ENCODE measurements around the gene PTPRU. TPM values are rescaled to one million over a fixed set of nuclear protein-coding genes. Genes with fewer than 3 reads are reported as not detected.
A peak's percentile ranks its signal among the peaks of the same experiment; 100 is the strongest.
"Not testable (repeated sequence)": the region's sequence is repeated elsewhere in the genome, so short reads cannot be mapped to it uniquely, and the experiment has no call there.

The PTPRU gene
- total RNA-seq, 1 experiment from 2014 or later, result 41.4 TPM

GRCh38 chr1:29232387-29232786, 3.9 kb upstream of the PTPRU start:
- Mint-ChIP-seq H3K4me1 (ENCODE audit: low read depth, unreplicated experiment) (no peaks in the 10 kb centered on the region), H3K9me3 (ENCODE audit: unreplicated experiment) (no peaks in the 10 kb centered on the region), H3K4me3 (ENCODE audit: unreplicated experiment) (no peak overlapping the region), H3K27ac (ENCODE audit: unreplicated experiment) (no peak overlapping the region), H3K36me3 (ENCODE audit: insufficient read depth, unreplicated experiment) (peaks cover 17% of the 10 kb centered on the region), H3K27me3 (ENCODE audit: insufficient read depth, unreplicated experiment) (peaks cover 11% of the 10 kb centered on the region)
- Histone ChIP-seq H3K4me3 (ENCODE audit: low read depth, low read length) (no peak overlapping the region), H3K9me3 (no peaks in the 10 kb centered on the region), H3K36me3 (ENCODE audit: control insufficient read depth, insufficient read depth, low read length) (no peaks in the 10 kb centered on the region), H3K27me3 (replicated peaks; ENCODE audit: control insufficient read depth, insufficient read depth, low read length) (no peaks in the 10 kb centered on the region), H3K4me1 (peaks cover 6% of the 10 kb centered on the region; the same call in 1 of the 2 replicates)
- no peak for TF ChIP-seq CTCF (IDR thresholded peaks at IDR 0.05; ENCODE audit: insufficient read depth in 1 of 2, low read depth in 1 of 2, low read length in 1 of 2, severe bottlenecking in 1 of 2, unreplicated experiment in 1 of 2)
- ChIA-PET POLR2A (no interaction called here), CTCF (no interaction called here)
- DNase-seq, result no peak
- intact Hi-C loops (cut with micrococcal nuclease; ENCODE audit: unreplicated experiment), result no loop called here
- BruUV-seq (replicated peaks), result no TSS peak

GRCh38 chr1:29233693-29234092, 2.6 kb upstream of the PTPRU start:
- no peak overlapping the region for H3K4me3 ChIP-seq (ENCODE audit: low read depth, low read length)
- H3K9me3 ChIP-seq, result no peaks in the 10 kb centered on the region
- no TSS peak for BruUV-seq (replicated peaks)
- peaks cover 9% of the 10 kb centered on the region for H3K4me1 ChIP-seq
- Mint-ChIP-seq H3K36me3 (ENCODE audit: insufficient read depth, unreplicated experiment) (peaks cover 21% of the 10 kb centered on the region), H3K4me1 (ENCODE audit: low read depth, unreplicated experiment) (no peaks in the 10 kb centered on the region), H3K27me3 (ENCODE audit: insufficient read depth, unreplicated experiment) (peaks cover 11% of the 10 kb centered on the region), H3K27ac (ENCODE audit: unreplicated experiment) (peak overlapping the region; percentile 8), H3K4me3 (ENCODE audit: unreplicated experiment) (no peak overlapping the region), H3K9me3 (ENCODE audit: unreplicated experiment) (no peaks in the 10 kb centered on the region)
- DNase-seq, result no peak
- CTCF ChIA-PET, result no interaction called here
- H3K36me3 ChIP-seq (ENCODE audit: control insufficient read depth, insufficient read depth, low read length), result no peaks in the 10 kb centered on the region
- H3K27me3 ChIP-seq (replicated peaks; ENCODE audit: control insufficient read depth, insufficient read depth, low read length), result no peaks in the 10 kb centered on the region
- intact Hi-C loops (cut with micrococcal nuclease; ENCODE audit: unreplicated experiment), result no loop called here
- no peak for TF ChIP-seq CTCF (IDR thresholded peaks at IDR 0.05; ENCODE audit: insufficient read depth in 1 of 2, low read depth in 1 of 2, low read length in 1 of 2, severe bottlenecking in 1 of 2, unreplicated experiment in 1 of 2)
- POLR2A ChIA-PET, result no interaction called here

DNA sequence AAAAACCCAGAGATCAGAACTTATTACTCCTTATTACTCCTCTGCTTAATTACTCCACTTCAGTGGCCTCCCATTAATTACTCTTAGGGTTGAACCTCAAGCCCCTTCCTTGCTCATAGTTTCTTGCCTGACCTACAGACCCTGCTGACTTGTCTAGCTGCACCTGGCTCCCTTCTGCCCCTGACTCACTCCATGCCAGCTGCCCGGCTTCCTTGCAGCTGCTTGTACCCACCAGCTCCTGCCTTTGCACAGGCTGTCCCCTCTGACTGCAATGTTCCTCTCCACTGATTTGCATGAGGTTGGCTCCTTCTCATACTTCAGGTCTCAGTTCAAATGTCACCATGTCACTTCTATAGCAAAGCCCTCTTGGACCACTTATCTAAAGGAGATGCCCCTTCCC, 1.9 kb upstream of the PTPRU start:
- POLR2A ChIA-PET, result no interaction called here
- Histone ChIP-seq H3K27me3 (replicated peaks; ENCODE audit: control insufficient read depth, insufficient read depth, low read length) (no peaks in the 10 kb centered on the region), H3K9me3 (no peaks in the 10 kb centered on the region), H3K4me1 (peaks cover 16% of the 10 kb centered on the region), H3K4me3 (ENCODE audit: low read depth, low read length) (no peak overlapping the region), H3K36me3 (ENCODE audit: control insufficient read depth, insufficient read depth, low read length) (no peaks in the 10 kb centered on the region)
- no TSS peak for BruUV-seq (replicated peaks)
- intact Hi-C loops (cut with micrococcal nuclease; ENCODE audit: unreplicated experiment), result no loop called here
- Mint-ChIP-seq H3K4me1 (ENCODE audit: low read depth, unreplicated experiment) (peaks cover under 1% of the 10 kb centered on the region), H3K9me3 (ENCODE audit: unreplicated experiment) (no peaks in the 10 kb centered on the region), H3K36me3 (ENCODE audit: insufficient read depth, unreplicated experiment) (peaks cover 26% of the 10 kb centered on the region), H3K27ac (ENCODE audit: unreplicated experiment) (no peak overlapping the region), H3K4me3 (ENCODE audit: unreplicated experiment) (no peak overlapping the region), H3K27me3 (ENCODE audit: insufficient read depth, unreplicated experiment) (peaks cover 11% of the 10 kb centered on the region)
- no peak for TF ChIP-seq CTCF (IDR thresholded peaks at IDR 0.05; ENCODE audit: insufficient read depth in 1 of 2, low read depth in 1 of 2, low read length in 1 of 2, severe bottlenecking in 1 of 2, unreplicated experiment in 1 of 2)
- CTCF ChIA-PET, result no interaction called here
- no peak for DNase-seq

DNA sequence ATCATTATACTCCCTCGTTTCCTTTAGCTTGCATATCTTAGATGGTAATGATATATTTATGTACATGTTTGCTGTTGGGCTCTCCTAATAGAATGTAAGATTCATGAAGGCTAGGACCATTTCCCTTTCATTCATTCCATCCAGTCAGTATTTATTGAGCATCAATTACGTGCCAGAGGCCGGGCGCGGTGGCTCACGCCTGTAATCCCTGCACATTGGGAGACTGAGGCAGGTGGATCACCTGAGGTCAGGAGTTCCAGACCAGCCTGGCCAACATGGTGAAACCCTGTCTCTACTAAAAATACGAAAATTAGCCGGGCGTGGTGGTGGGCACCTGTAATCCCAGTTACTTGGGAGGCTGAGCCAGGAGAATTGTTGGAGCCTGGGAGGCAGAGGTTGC, 1.4 kb upstream of the PTPRU start:
- BruUV-seq (replicated peaks), result not testable (repeated sequence)
- H3K27me3 Mint-ChIP-seq (ENCODE audit: insufficient read depth, unreplicated experiment), result peaks cover 11% of the 10 kb centered on the region

More for the DNA sequence above, 1.4 kb upstream of the PTPRU start:
- DNase-seq; H3K4me3 Mint-ChIP-seq (ENCODE audit: unreplicated experiment); H3K4me3 ChIP-seq (ENCODE audit: low read depth, low read length); H3K36me3 ChIP-seq (ENCODE audit: control insufficient read depth, insufficient read depth, low read length); H3K9me3 ChIP-seq; H3K9me3 Mint-ChIP-seq (ENCODE audit: unreplicated experiment); H3K27ac Mint-ChIP-seq (ENCODE audit: unreplicated experiment); H3K27me3 ChIP-seq (replicated peaks; ENCODE audit: control insufficient read depth, insufficient read depth, low read length); CTCF ChIA-PET; H3K4me1 Mint-ChIP-seq (ENCODE audit: low read depth, unreplicated experiment); POLR2A ChIA-PET: not testable (repeated sequence)
- peaks cover 26% of the 10 kb centered on the region for H3K36me3 Mint-ChIP-seq (ENCODE audit: insufficient read depth, unreplicated experiment)
- peaks cover 21% of the 10 kb centered on the region for H3K4me1 ChIP-seq
- intact Hi-C loops (cut with micrococcal nuclease; ENCODE audit: unreplicated experiment), result loop anchor here (5.0 kb wide), 2 partner anchors 177 to 877 kb away; no protein-coding TSS in a partner anchor
